ENCODE data around the gene TSKU. TPM values are rescaled to one million over a fixed set of nuclear protein-coding genes. Genes with fewer than 3 reads are reported as not detected.

TSKU gene
- total RNA-seq, 1 donor from 2014 or later: 1.1 TPM

DNA sequence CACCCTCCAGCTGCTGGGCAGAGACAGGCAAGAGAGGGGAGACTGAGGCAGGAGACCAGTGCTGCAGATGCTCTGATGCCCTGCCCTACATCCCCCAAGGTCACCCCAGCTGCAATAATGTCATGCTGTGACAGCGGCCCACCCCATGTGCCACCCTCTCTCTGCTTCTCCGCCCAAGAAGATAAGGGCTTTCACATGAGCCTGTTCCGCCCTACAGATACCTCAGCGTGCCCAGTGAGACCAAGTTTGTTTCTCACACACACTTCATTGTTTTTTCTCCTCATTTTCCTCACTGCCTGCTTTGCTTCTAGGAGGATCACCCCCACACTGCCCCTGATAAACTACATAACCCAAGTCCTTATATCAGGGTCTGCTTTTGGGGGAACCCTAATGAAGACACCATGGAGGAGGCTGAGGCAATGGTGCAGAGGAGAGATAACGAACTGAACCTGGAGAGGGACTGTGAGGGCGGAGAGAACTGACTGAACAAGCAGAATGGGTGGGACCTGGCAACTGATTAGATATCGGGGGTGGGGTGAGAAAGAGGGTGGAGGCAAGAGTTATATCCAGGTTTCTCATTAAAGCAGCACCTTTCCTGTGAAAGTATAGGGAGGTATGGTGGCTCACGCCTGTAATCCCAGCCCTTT, 37.5 kb upstream of the TSKU start:
- Mint-ChIP-seq H3K36me3 (ENCODE audit: low read depth) (no peaks in the 10 kb centered on the region), H3K4me1 (ENCODE audit: low read depth) (peaks cover 3% of the 10 kb centered on the region)

GRCh38 chr11:76747153-76747914, 35.8 kb upstream of the TSKU start:
- Mint-ChIP-seq H3K9me3 (no peaks in the 10 kb centered on the region), H3K27ac (no peak overlapping the region), H3K36me3 (ENCODE audit: low read depth) (no peaks in the 10 kb centered on the region), H3K4me3 (no peak overlapping the region), H3K27me3 (ENCODE audit: insufficient read depth) (peaks cover 6% of the 10 kb centered on the region), H3K4me1 (ENCODE audit: low read depth) (no peaks in the 10 kb centered on the region)
- intact Hi-C loops (cut with micrococcal nuclease): no loop called here
- DNase-seq (ENCODE audit: low spot score): no peak

More for the DNA sequence above, 37.5 kb upstream of the TSKU start:
- Mint-ChIP-seq H3K27me3 (ENCODE audit: insufficient read depth) (peaks cover 3% of the 10 kb centered on the region), H3K27ac (no peak overlapping the region), H3K4me3 (no peak overlapping the region), H3K9me3 (no peaks in the 10 kb centered on the region)
- DNase-seq (ENCODE audit: low spot score): no peak
- intact Hi-C loops (cut with micrococcal nuclease): no loop called here

DNA sequence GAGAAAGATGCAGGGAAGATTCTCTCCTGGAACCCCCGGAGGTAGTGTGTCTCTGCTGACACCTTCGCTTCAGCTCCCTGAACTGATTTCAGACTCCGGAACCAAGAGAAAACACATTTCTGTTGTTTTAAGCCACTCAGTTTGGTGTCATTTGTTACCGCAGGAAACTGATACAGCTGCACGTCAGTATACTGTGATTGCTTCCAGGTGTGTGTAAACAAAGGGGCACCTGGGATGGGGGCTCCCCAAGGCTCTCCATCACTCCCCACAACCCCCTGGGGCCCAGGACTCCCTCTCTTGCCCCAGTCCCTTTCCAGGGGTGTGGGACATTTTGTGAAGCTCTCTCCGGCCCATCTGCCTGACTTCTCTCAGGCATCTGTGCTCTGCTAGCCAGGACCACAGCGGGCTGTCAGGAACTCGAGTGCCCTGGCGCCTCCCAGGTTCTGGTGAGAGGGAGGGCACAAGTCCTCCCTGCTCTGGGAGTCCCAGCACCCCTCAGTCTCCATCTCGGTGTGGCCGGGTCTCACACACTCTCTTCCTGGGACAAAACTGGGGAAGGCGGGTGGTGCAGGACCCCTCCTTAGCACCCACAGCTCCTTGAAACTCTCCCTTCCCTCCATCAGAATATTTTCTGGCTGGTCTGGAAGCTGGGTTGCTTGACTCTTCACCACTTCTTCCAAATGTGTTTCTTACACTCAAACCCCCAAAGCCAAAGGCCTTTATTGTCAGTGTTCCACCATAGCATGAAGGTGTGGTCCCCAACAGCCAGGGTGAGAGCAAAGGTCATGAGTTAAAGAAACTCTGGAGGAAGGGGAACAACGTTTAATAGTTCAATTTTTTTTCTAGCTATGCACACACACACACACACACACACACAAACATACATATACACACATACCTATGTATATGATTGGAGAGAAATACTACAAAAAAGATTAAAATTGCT, 35.0 kb upstream of the TSKU start:
- H3K27me3 Mint-ChIP-seq (ENCODE audit: insufficient read depth): peaks cover 8% of the 10 kb centered on the region
- H3K27ac Mint-ChIP-seq: no peak overlapping the region
- intact Hi-C loops (cut with micrococcal nuclease): no loop called here
- no peaks in the 10 kb centered on the region for H3K9me3 Mint-ChIP-seq
- H3K4me3 Mint-ChIP-seq: no peak overlapping the region
- no peaks in the 10 kb centered on the region for H3K4me1 Mint-ChIP-seq (ENCODE audit: low read depth)
- H3K36me3 Mint-ChIP-seq (ENCODE audit: low read depth): no peaks in the 10 kb centered on the region
- DNase-seq (ENCODE audit: low spot score): no peak

DNA sequence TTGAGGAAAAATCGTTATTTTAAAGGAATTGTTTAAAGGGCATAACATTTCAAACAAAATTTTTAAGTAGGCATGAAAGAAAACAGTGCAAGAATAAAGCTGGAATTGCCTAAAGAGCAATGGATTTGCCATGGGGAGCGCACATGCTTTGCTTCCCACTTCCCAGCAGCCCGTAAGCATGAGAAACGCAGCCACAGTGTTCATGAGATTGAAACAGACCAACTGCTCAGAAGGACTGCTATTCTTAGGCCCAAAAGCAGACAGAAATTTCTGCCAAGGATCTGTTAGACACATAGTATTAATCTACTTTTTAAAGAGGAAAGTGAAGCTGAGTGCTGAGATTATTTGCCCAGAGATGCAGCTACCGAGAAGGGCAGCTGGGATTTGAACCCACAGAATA, 34.2 kb upstream of the TSKU start:
- intact Hi-C loops (cut with micrococcal nuclease): no loop called here
- Mint-ChIP-seq H3K36me3 (ENCODE audit: low read depth) (no peaks in the 10 kb centered on the region), H3K27ac (no peak overlapping the region), H3K4me3 (no peak overlapping the region), H3K9me3 (no peaks in the 10 kb centered on the region), H3K27me3 (ENCODE audit: insufficient read depth) (peaks cover 8% of the 10 kb centered on the region), H3K4me1 (ENCODE audit: low read depth) (no peaks in the 10 kb centered on the region)
- DNase-seq (ENCODE audit: low spot score): no peak

DNA sequence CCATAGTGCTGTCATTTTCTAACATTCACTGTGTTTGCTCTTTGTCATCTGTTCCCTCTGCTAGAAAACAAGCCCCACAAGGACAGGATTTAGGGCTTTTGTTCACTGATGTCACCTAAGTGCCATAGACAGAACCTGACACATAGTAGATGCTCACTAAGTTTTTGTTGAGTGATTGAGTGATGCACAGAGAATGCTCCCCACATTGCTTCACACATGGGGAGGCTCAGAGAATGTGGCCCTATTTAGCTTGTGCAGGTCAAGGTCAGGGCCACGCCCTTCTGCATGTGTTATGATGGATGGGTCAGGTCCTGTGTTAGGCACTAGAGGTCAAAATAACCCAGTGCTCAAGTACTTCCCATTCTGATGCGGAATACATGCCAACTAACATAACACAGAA, 33.1 kb upstream of the TSKU start:
- H3K27ac Mint-ChIP-seq: no peak overlapping the region
- no peak overlapping the region for H3K4me3 Mint-ChIP-seq
- intact Hi-C loops (cut with micrococcal nuclease): no loop called here
- no peaks in the 10 kb centered on the region for H3K4me1 Mint-ChIP-seq (ENCODE audit: low read depth)
- no peaks in the 10 kb centered on the region for H3K36me3 Mint-ChIP-seq (ENCODE audit: low read depth)
- DNase-seq (ENCODE audit: low spot score): no peak
- peaks cover 8% of the 10 kb centered on the region for H3K27me3 Mint-ChIP-seq (ENCODE audit: insufficient read depth)
- no peaks in the 10 kb centered on the region for H3K9me3 Mint-ChIP-seq

GRCh38 chr11:76750746-76751145, 32.4 kb upstream of the TSKU start:
- Mint-ChIP-seq H3K27me3 (ENCODE audit: insufficient read depth) (peaks cover 9% of the 10 kb centered on the region), H3K4me3 (no peak overlapping the region), H3K4me1 (ENCODE audit: low read depth) (no peaks in the 10 kb centered on the region), H3K9me3 (no peaks in the 10 kb centered on the region), H3K27ac (no peak overlapping the region), H3K36me3 (ENCODE audit: low read depth) (no peaks in the 10 kb centered on the region)
- DNase-seq (ENCODE audit: low spot score): no peak
- intact Hi-C loops (cut with micrococcal nuclease): no loop called here

- Mint-ChIP-seq H3K36me3 (ENCODE audit: low read depth) (no peaks in the 10 kb centered on the region), H3K4me1 (ENCODE audit: low read depth) (no peaks in the 10 kb centered on the region), H3K27me3 (ENCODE audit: insufficient read depth) (peaks cover 6% of the 10 kb centered on the region), H3K9me3 (no peaks in the 10 kb centered on the region), H3K4me3 (no peak overlapping the region), H3K27ac (no peak overlapping the region)
- intact Hi-C loops (cut with micrococcal nuclease): no loop called here
- no peak for DNase-seq (ENCODE audit: low spot score)
Measured at GRCh38 chr11:76752321-76753143, 30.6 kb upstream of the TSKU start.

GRCh38 chr11:76753449-76753848, 29.7 kb upstream of the TSKU start:
- intact Hi-C loops (cut with micrococcal nuclease): no loop called here

GRCh38 chr11:76753950-76754349, 29.2 kb upstream of the TSKU start:
- H3K27ac Mint-ChIP-seq: no peak overlapping the region
- H3K27me3 Mint-ChIP-seq (ENCODE audit: insufficient read depth): peaks cover 14% of the 10 kb centered on the region
- no peak for DNase-seq (ENCODE audit: low spot score)
- intact Hi-C loops (cut with micrococcal nuclease): no loop called here
- no peak overlapping the region for H3K4me3 Mint-ChIP-seq
- no peaks in the 10 kb centered on the region for H3K4me1 Mint-ChIP-seq (ENCODE audit: low read depth)
- H3K9me3 Mint-ChIP-seq: no peaks in the 10 kb centered on the region
- H3K36me3 Mint-ChIP-seq (ENCODE audit: low read depth): no peaks in the 10 kb centered on the region

More at GRCh38 chr11:76753449-76753848, 29.7 kb upstream of the TSKU start:
- Mint-ChIP-seq H3K27me3 (ENCODE audit: insufficient read depth) (peaks cover 10% of the 10 kb centered on the region), H3K4me1 (ENCODE audit: low read depth) (no peaks in the 10 kb centered on the region), H3K4me3 (no peak overlapping the region), H3K9me3 (no peaks in the 10 kb centered on the region), H3K36me3 (ENCODE audit: low read depth) (no peaks in the 10 kb centered on the region), H3K27ac (no peak overlapping the region)
- DNase-seq (ENCODE audit: low spot score): no peak

GRCh38 chr11:76756341-76756741, 26.8 kb upstream of the TSKU start:
- H3K4me1 Mint-ChIP-seq (ENCODE audit: low read depth): no peaks in the 10 kb centered on the region
- intact Hi-C loops (cut with micrococcal nuclease): no loop called here
- no peak overlapping the region for H3K4me3 Mint-ChIP-seq
- no peaks in the 10 kb centered on the region for H3K9me3 Mint-ChIP-seq
- H3K27me3 Mint-ChIP-seq (ENCODE audit: insufficient read depth): peaks cover 14% of the 10 kb centered on the region
- H3K36me3 Mint-ChIP-seq (ENCODE audit: low read depth): no peaks in the 10 kb centered on the region
- DNase-seq (ENCODE audit: low spot score): no peak
- H3K27ac Mint-ChIP-seq: no peak overlapping the region

- no peaks in the 10 kb centered on the region for H3K9me3 Mint-ChIP-seq
- H3K27me3 Mint-ChIP-seq (ENCODE audit: insufficient read depth): peaks cover 9% of the 10 kb centered on the region
- no peak overlapping the region for H3K27ac Mint-ChIP-seq
- no peaks in the 10 kb centered on the region for H3K36me3 Mint-ChIP-seq (ENCODE audit: low read depth)
- no peak overlapping the region for H3K4me3 Mint-ChIP-seq
- H3K4me1 Mint-ChIP-seq (ENCODE audit: low read depth): no peaks in the 10 kb centered on the region
- DNase-seq (ENCODE audit: low spot score): no peak
- intact Hi-C loops (cut with micrococcal nuclease): no loop called here
Measured at GRCh38 chr11:76758311-76758710, 24.8 kb upstream of the TSKU start.

DNA sequence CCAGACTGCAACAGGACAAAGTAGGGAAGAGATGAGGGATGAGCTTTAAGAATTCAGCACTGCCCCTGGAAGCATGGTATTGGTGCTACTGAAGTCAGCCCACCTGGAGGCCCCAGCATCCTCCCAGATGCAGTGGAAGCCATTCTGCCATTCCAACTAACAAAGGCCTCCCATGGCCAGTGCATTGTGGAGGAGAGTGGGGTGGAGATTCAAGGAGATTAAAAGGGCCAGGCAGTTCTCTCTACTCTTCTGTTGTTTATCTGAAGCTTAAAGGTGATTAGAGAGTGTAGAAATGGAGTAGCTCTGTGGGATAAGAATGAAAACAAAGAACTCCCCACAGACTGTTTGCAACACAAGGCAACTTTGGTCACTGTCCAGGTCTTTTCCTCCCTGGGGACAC, 24.1 kb upstream of the TSKU start:
- H3K36me3 Mint-ChIP-seq (ENCODE audit: low read depth): no peaks in the 10 kb centered on the region
- no peak for DNase-seq (ENCODE audit: low spot score)
- no peak overlapping the region for H3K27ac Mint-ChIP-seq
- H3K4me1 Mint-ChIP-seq (ENCODE audit: low read depth): no peaks in the 10 kb centered on the region
- intact Hi-C loops (cut with micrococcal nuclease): no loop called here
- peaks cover 9% of the 10 kb centered on the region for H3K27me3 Mint-ChIP-seq (ENCODE audit: insufficient read depth)
- no peaks in the 10 kb centered on the region for H3K9me3 Mint-ChIP-seq
- H3K4me3 Mint-ChIP-seq: no peak overlapping the region
